GM21576 (cell line): Measurements from ENCODE around the gene CACNA1C.

Experiments
- ATAC-seq: cut with Tn5 transposase; IDR thresholded peaks from one replicate; pipeline ENCODE4 v1.9.1; 2021; ENCODE audit warnings: mild to moderate bottlenecking, moderate library complexity; ENCODE audit not compliant: unreplicated experiment

The CACNA1C gene

GRCh38 chr12:2644683-2645405, 592.1 kb downstream of the CACNA1C start:
- ATAC-seq: no peak

- no peak for ATAC-seq
Measured at GRCh38 chr12:2645460-2645859, 592.7 kb downstream of the CACNA1C start.

- ATAC-seq: no peak
Measured at GRCh38 chr12:2646341-2646740, 593.6 kb downstream of the CACNA1C start.

- ATAC-seq: no peak
Measured at GRCh38 chr12:2647186-2647585, 594.4 kb downstream of the CACNA1C start.

GRCh38 chr12:2648406-2648805, 595.6 kb downstream of the CACNA1C start:
- ATAC-seq: no peak

- ATAC-seq: no peak
Measured at GRCh38 chr12:2649201-2650030, 596.6 kb downstream of the CACNA1C start.

- ATAC-seq: no peak
Measured at GRCh38 chr12:2650261-2651067, 597.7 kb downstream of the CACNA1C start.

GRCh38 chr12:2651068-2651965, 598.5 kb downstream of the CACNA1C start:
- ATAC-seq: no peak

- no peak for ATAC-seq
Measured at GRCh38 chr12:2652011-2652400, 599.2 kb downstream of the CACNA1C start.

GRCh38 chr12:2652401-2653081, 599.8 kb downstream of the CACNA1C start:
- ATAC-seq: no peak

- no peak for ATAC-seq
Measured at GRCh38 chr12:2653461-2653965, 600.7 kb downstream of the CACNA1C start.

- no peak for ATAC-seq
Measured at GRCh38 chr12:2654311-2654710, 601.5 kb downstream of the CACNA1C start.

- no peak for ATAC-seq
Measured at GRCh38 chr12:2654741-2655140, 602.0 kb downstream of the CACNA1C start.

- ATAC-seq: no peak
Measured at GRCh38 chr12:2662524-2662923, 609.7 kb downstream of the CACNA1C start.

- ATAC-seq: no peak
Measured at GRCh38 chr12:2664721-2665577, 612.2 kb downstream of the CACNA1C start.

GRCh38 chr12:2666411-2666810, 613.6 kb downstream of the CACNA1C start:
- no peak for ATAC-seq

GRCh38 chr12:2666846-2667245, 614.1 kb downstream of the CACNA1C start:
- no peak for ATAC-seq

- no peak for ATAC-seq
Measured at GRCh38 chr12:2667716-2668440, 615.1 kb downstream of the CACNA1C start.
